MM.1S (cell line): ENCODE data around the gene BUB3.

Experiments
- EZH2 ChIP-seq: fragments of 300-600 bp; sonication (generic); optimal IDR thresholded peaks from 2 replicates; pipeline ENCODE3; 2017; ENCODE audit warnings: low read depth, mild to moderate bottlenecking, antibody characterized with exemption, low read length, mixed read lengths
- EZH2phosphoT487 ChIP-seq: fragments of 300-600 bp; sonication (generic); IDR thresholded peaks from 2 replicates; pipeline ENCODE4 v1.6.1; 2018; ENCODE audit warnings: antibody characterized with exemption, low read length
- TF ChIP-seq, protein P1 (sequence below): fragments of 300-600 bp; sonication (generic); IDR thresholded peaks from 2 replicates; pipeline ENCODE4 v1.5.1; 2016; ENCODE audit warnings: antibody characterized with exemption, low read length, mixed read lengths

- TF ChIP-seq EZH2, result no peak
- TF ChIP-seq, protein P1, sequence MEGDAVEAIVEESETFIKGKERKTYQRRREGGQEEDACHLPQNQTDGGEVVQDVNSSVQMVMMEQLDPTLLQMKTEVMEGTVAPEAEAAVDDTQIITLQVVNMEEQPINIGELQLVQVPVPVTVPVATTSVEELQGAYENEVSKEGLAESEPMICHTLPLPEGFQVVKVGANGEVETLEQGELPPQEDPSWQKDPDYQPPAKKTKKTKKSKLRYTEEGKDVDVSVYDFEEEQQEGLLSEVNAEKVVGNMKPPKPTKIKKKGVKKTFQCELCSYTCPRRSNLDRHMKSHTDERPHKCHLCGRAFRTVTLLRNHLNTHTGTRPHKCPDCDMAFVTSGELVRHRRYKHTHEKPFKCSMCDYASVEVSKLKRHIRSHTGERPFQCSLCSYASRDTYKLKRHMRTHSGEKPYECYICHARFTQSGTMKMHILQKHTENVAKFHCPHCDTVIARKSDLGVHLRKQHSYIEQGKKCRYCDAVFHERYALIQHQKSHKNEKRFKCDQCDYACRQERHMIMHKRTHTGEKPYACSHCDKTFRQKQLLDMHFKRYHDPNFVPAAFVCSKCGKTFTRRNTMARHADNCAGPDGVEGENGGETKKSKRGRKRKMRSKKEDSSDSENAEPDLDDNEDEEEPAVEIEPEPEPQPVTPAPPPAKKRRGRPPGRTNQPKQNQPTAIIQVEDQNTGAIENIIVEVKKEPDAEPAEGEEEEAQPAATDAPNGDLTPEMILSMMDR, result no peak
- no peak for TF ChIP-seq EZH2phosphoT487
These were observed 29.5 kb downstream of the BUB3 start for GRCh38 chr10:123183724-123184123.
